K562 (cell line): ENCODE data around the gene ABLIM1. TPM values are rescaled to one million over a fixed set of nuclear protein-coding genes. Genes with fewer than 3 reads are reported as not detected.

Experiments
- ATAC-seq: fragments of 200-7000 bp; cut with Tn5 transposase; 3 replicates; pipeline ENCODE4 v1.9.1; 2020; ENCODE audit warnings: moderate library complexity
- BruUV-seq: library from RNA; stranded (reverse); fragments of 400-500 nt; replicated peaks from 2 replicates; lab custom pipeline; 2021; lab: Mats Ljungman, UMichigan
- CTCF ChIA-PET: fragments of 300-600 bp; formaldehyde crosslinking; extraction: SDS; loops from one replicate; lab custom pipeline; 2021; ENCODE audit warnings: low intra/inter-chr PET ratio; lab: Yijun Ruan, JAX
- POLR2A ChIA-PET: fragments of 300-600, 350-650 bp; sonication (Branson Sonifier 250); formaldehyde crosslinking; extraction: SDS; loops from one replicate; lab custom pipeline; 2021; ENCODE audit warnings: antibody characterized with exemption, inconsistent platforms; lab: Yijun Ruan, JAX
- DNase-seq, 4 experiments: peaks; one replicate each; pipeline versions ENCODE4 v3.0.0 to v3.0.0-alpha.2; 2011 to 2018; ENCODE audit warnings: low spot score in 3 of 4, mixed read lengths in 3 of 4; ENCODE audit errors: extremely low read depth in 1 of 4
- FAIRE-seq: peaks from 2 replicates; lab custom pipeline; 2011; peaks lifted over from hg19 to GRCh38; lab: Jason Lieb, UNC
- H2AFZ ChIP-seq: 2 replicates; pipeline ENCODE4 v1.6.0; 2011; ENCODE audit warnings: low read depth, low read length, control low read depth, inconsistent platforms
- H3K27ac ChIP-seq: fragments of 200-600 bp; 3 replicates; pipeline ENCODE4 v1.8.0; 2011; ENCODE audit warnings: low read depth, mild to moderate bottlenecking, control low read depth, inconsistent platforms, low read length, moderate library complexity, mixed read lengths; ENCODE audit errors: extremely low read depth
- H3K27me3 ChIP-seq, 2 experiments: fragments of 300-600 bp in 1 of 2; 2 replicates in 1 of 2; 3 replicates in 1 of 2; pipeline versions ENCODE4 v1.6.0 to v1.8.0; 2011; ENCODE audit warnings: inconsistent platforms in 2 of 2, low read length in 2 of 2, mild to moderate bottlenecking in 1 of 2, mixed read lengths in 1 of 2, moderate library complexity in 1 of 2; ENCODE audit not compliant: control insufficient read depth in 2 of 2, insufficient read depth in 2 of 2
- H3K36me3 ChIP-seq: fragments of 300-600 bp; 3 replicates; pipeline ENCODE4 v1.8.0; 2011; ENCODE audit warnings: mild to moderate bottlenecking, low read length, inconsistent platforms; ENCODE audit not compliant: control insufficient read depth, insufficient read depth
- H3K4me1 ChIP-seq, 2 experiments: fragments of 200-600 bp in 1 of 2; replicated peaks in 1 of 2; 2 replicates in 1 of 2; 3 replicates in 1 of 2; pipeline versions ENCODE4 v1.5.1 to v1.8.0; 2011; ENCODE audit warnings: inconsistent platforms in 2 of 2, low read length in 2 of 2, mild to moderate bottlenecking in 1 of 2, mixed read lengths in 1 of 2, moderate library complexity in 1 of 2; ENCODE audit not compliant: control insufficient read depth in 2 of 2, insufficient read depth in 2 of 2
- H3K4me2 ChIP-seq: 2 replicates; pipeline ENCODE4 v1.6.1; 2011; ENCODE audit warnings: low read length, control low read depth, inconsistent platforms, mixed read lengths; ENCODE audit not compliant: insufficient read depth
- H3K4me3 ChIP-seq: fragments of 200-600 bp; sonication (generic), shearing (Covaris generic); 2 replicates; pipeline ENCODE4 v1.5.1; 2016; ENCODE audit warnings: control low read depth, inconsistent platforms
- H3K79me2 ChIP-seq: fragments of 200-600 bp; 3 replicates; pipeline ENCODE4 v1.8.0; 2011; ENCODE audit warnings: low read length, inconsistent platforms; ENCODE audit not compliant: control insufficient read depth, insufficient read depth
- H3K9ac ChIP-seq, 2 experiments: 2 replicates each; pipeline versions ENCODE4 v1.6.0 to v1.6.1; 2011; ENCODE audit warnings: low read depth in 2 of 2, low read length in 2 of 2, control low read depth in 1 of 2, inconsistent platforms in 1 of 2, mild to moderate bottlenecking in 1 of 2, mixed read lengths in 1 of 2; ENCODE audit not compliant: insufficient read depth in 1 of 2
- H3K9me1 ChIP-seq: one replicate; pipeline ENCODE4 v1.6.0; 2011; ENCODE audit warnings: inconsistent platforms, mild to moderate bottlenecking, low read length, moderate library complexity; ENCODE audit not compliant: control insufficient read depth, insufficient read depth
- H3K9me3 ChIP-seq: replicated peaks from 2 replicates; pipeline ENCODE4 v1.5.1; 2011; ENCODE audit warnings: low read depth, low read length, inconsistent platforms; ENCODE audit not compliant: control insufficient read depth, insufficient read depth
- H4K20me1 ChIP-seq: replicated peaks from 2 replicates; pipeline ENCODE4 v1.6.1; 2011; ENCODE audit warnings: low read length, inconsistent platforms, mixed read lengths; ENCODE audit not compliant: control insufficient read depth, insufficient read depth
- ERF ChIP-seq: fragments of 450-650 bp; formaldehyde crosslinking; IDR thresholded peaks from 2 replicates; pipeline ENCODE4 v1.4.0; 2020; ENCODE audit warnings: mild to moderate bottlenecking, mixed read lengths
- GABPB2 ChIP-seq: fragments of 250-450 bp; sonication (Bioruptor Pico); conservative IDR thresholded peaks from 2 replicates; pipeline ENCODE4 v1.5.1; 2021; ENCODE audit warnings: mild to moderate bottlenecking
- GTF2E2 ChIP-seq: fragments of 200-800 bp; sonication (Bioruptor generic); IDR thresholded peaks from 2 replicates; pipeline ENCODE4 v1.6.1; 2016; ENCODE audit warnings: missing genetic modification characterization, missing compliant biosample characterization
- HOMEZ ChIP-seq: fragments of 250-450 bp; sonication (Bioruptor Pico); IDR thresholded peaks from 2 replicates; pipeline ENCODE4 v1.4.0; 2020; ENCODE audit warnings: mild to moderate bottlenecking, moderate library complexity
- JUNB ChIP-seq: fragments of 450-650 bp; formaldehyde crosslinking; conservative IDR thresholded peaks from 2 replicates; pipeline ENCODE4 v1.4.0; 2020; ENCODE audit warnings: mild to moderate bottlenecking
- LARP7 ChIP-seq: fragments of 450-650 bp; IDR thresholded peaks from 2 replicates; pipeline ENCODE4 v1.6.1; 2016
- RBBP5 ChIP-seq: fragments of 200-600 bp; sonication (generic); IDR thresholded peaks from 2 replicates; pipeline ENCODE4 v1.6.1; 2012; ENCODE audit warnings: borderline replicate concordance, mild to moderate bottlenecking, low read length, control low read depth, inconsistent platforms; ENCODE audit not compliant: insufficient read depth, poor library complexity, severe bottlenecking
- SREBF1 ChIP-seq: fragments of 150-350 bp; IDR thresholded peaks from 2 replicates; pipeline ENCODE4 v1.6.1; 2014; ENCODE audit warnings: antibody characterized with exemption, low read depth, low read length, borderline replicate concordance
- ZNF311 ChIP-seq: fragments of 250-450 bp; sonication (Bioruptor Pico); IDR thresholded peaks from 2 replicates; pipeline ENCODE4 v1.4.0; 2020; ENCODE audit warnings: mild to moderate bottlenecking, moderate library complexity
- ZNF830 ChIP-seq: fragments of 250-450 bp; sonication (Bioruptor Pico); IDR thresholded peaks from 2 replicates; pipeline ENCODE4 v1.5.0; 2021; ENCODE audit warnings: mild to moderate bottlenecking
- WGBS: fragments of 100-300 bp; shearing (Covaris generic); methylation state at CpG from one replicate; pipeline ENCODE4 v1.1.6; 2016; ENCODE audit warnings: low coverage, mixed read lengths; ENCODE audit not compliant: insufficient coverage; ENCODE audit errors: missing lambda C conversion rate; 5-methylcytosine and 5-hydroxymethylcytosine counted together
- in situ Hi-C: fragments of 300-500 bp; cut with MboI; formaldehyde crosslinking; loops from 4 replicates; pipeline ENCODE4 v1.15.0; 2018; ENCODE audit warnings: inconsistent platforms, mixed read lengths
- intact Hi-C: fragments of 100-400 bp; cut with micrococcal nuclease; formaldehyde crosslinking; loops from 2 replicates; pipeline ENCODE4 v1.14.2; 2022
- polyA plus RNA-seq, 8 experiments: library from polyadenylated mRNA; depleted of rRNA in 4 of 8; stranded (reverse) in 5 of 8; unstranded in 3 of 8; fragments of >200 nt; fragmentation: Nextera tagmentation in 2 of 8; fragmentation: Illumina TruSeq in 1 of 8; extraction: Ambion mirVana in 2 of 8; extraction: Trizol in 1 of 8; gene quantifications; 2 replicates each; pipeline versions ENCODE4 v1.2.1 to v1.2.3, GENCODE V29; 2011 to 2014; ENCODE audit warnings: inconsistent platforms in 1 of 8, missing spikeins in 1 of 8
- total RNA-seq, 7 experiments: library from RNA; depleted of rRNA in 6 of 7; stranded (reverse); fragments of >200 nt in 6 of 7; fragmentation: Illumina TruSeq in 2 of 7; extraction: Trizol in 2 of 7; gene quantifications; 2 replicates each; pipeline versions ENCODE4 v1.2.1 to v1.2.3, GENCODE V29; 2011 to 2021; ENCODE audit warnings: low replicate concordance in 1 of 7
- TF ChIP-seq, protein P1 (sequence below): fragments of 250-450 bp; sonication (Bioruptor Pico); IDR thresholded peaks from 2 replicates; pipeline ENCODE4 v1.8.0; 2021; ENCODE audit warnings: moderate library complexity, mild to moderate bottlenecking, inconsistent platforms
- TF ChIP-seq, protein P2 (sequence below): fragments of 450-650 bp; IDR thresholded peaks from 2 replicates; pipeline ENCODE4 v1.6.1; 2017; ENCODE audit warnings: antibody characterized with exemption
- TF ChIP-seq, protein P3 (sequence below): fragments of 450-650 bp; formaldehyde crosslinking; IDR thresholded peaks from 2 replicates; pipeline ENCODE4 v1.4.0; 2022; ENCODE audit warnings: mild to moderate bottlenecking, moderate library complexity

ABLIM1 gene
- total and polyA plus RNA-seq, 9 of the 15 experiments (the other 6 are each of a cell fraction or from before 2014, with no cell fraction given): 0.07 to 0.49 (median 0.14) TPM; not detected in 6

- BruUV-seq: no TSS peak
- Histone ChIP-seq H3K36me3 (no peaks in the 10 kb centered on the region), H4K20me1 (no peaks in the 10 kb centered on the region), H3K27me3 (no peaks in the 10 kb centered on the region), H3K9me1 (no peaks in the 10 kb centered on the region)
- ATAC-seq (no peak), DNase-seq (no peak), FAIRE-seq (no peak)
- in situ Hi-C loops: no loop called here
- CTCF ChIA-PET: no interaction called here
- POLR2A ChIA-PET: interaction anchor here (0.7 kb wide), 1 partner anchor 151 kb away, joined by 4 read pairs; no protein-coding TSS in a partner anchor
- 0% methylated on average over 2 of the region's 2 CpGs for WGBS
- TF ChIP-seq ZNF830: no peak
- TF ChIP-seq, all 486 proteins: peak for 0
- intact Hi-C loops: no loop called here
- H3K9ac ChIP-seq: no peak overlapping the region
- no peak overlapping the region for H2AFZ ChIP-seq
- H3K4me1 ChIP-seq: no peaks in the 10 kb centered on the region
- no peak overlapping the region for H3K27ac ChIP-seq
- no peaks in the 10 kb centered on the region for H3K9me3 ChIP-seq
- H3K4me3 ChIP-seq: no peak overlapping the region
- H3K79me2 ChIP-seq: no peaks in the 10 kb centered on the region
- H3K4me2 ChIP-seq: no peak overlapping the region
Observed at GRCh38 chr10:114686013-114686412, 27.9 kb upstream of the ABLIM1 start.

DNA sequence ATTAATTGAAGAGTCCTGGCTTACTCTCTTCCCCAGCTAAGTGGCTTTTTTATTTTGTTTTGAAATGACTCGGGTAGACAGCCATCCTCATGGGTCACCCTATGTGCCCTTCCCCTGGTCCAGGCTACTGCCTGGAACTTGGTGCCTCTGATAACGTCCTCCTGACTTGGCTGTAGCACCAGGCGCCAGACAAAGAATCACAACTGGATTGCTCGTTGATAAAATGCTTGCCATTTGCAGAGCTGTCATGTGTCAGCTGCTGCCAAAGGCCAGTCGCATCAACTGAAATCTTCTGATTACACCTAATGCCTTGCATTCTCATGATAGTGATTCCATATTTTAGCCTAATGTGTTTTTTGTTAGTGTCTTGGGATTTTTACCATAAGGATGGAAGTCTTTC, 27.4 kb upstream of the ABLIM1 start:
- intact Hi-C loops: no loop called here
- Histone ChIP-seq H3K79me2 (no peaks in the 10 kb centered on the region), H2AFZ (no peak overlapping the region), H3K9me1 (no peaks in the 10 kb centered on the region), H3K9me3 (no peaks in the 10 kb centered on the region), H3K4me1 (no peaks in the 10 kb centered on the region), H3K27ac (no peak overlapping the region), H3K36me3 (no peaks in the 10 kb centered on the region), H3K27me3 (no peaks in the 10 kb centered on the region), H3K4me3 (no peak overlapping the region), H3K9ac (no peak overlapping the region), H4K20me1 (no peaks in the 10 kb centered on the region), H3K4me2 (no peak overlapping the region)
- ATAC-seq (no peak), FAIRE-seq (no peak), DNase-seq (no peak)
- CTCF ChIA-PET: no interaction called here
- WGBS: 0% methylated on average over 5 of the region's 5 CpGs
- in situ Hi-C loops: no loop called here
- POLR2A ChIA-PET: no interaction called here
- BruUV-seq: no TSS peak
- TF ChIP-seq GABPB2 (CRISPR knock-in tag): no peak
- TF ChIP-seq, protein P1, sequence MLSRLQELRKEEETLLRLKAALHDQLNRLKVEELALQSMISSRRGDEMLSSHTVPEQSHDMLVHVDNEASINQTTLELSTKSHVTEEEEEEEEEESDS: no peak
- TF ChIP-seq ZNF311: no peak
- TF ChIP-seq, protein P2, sequence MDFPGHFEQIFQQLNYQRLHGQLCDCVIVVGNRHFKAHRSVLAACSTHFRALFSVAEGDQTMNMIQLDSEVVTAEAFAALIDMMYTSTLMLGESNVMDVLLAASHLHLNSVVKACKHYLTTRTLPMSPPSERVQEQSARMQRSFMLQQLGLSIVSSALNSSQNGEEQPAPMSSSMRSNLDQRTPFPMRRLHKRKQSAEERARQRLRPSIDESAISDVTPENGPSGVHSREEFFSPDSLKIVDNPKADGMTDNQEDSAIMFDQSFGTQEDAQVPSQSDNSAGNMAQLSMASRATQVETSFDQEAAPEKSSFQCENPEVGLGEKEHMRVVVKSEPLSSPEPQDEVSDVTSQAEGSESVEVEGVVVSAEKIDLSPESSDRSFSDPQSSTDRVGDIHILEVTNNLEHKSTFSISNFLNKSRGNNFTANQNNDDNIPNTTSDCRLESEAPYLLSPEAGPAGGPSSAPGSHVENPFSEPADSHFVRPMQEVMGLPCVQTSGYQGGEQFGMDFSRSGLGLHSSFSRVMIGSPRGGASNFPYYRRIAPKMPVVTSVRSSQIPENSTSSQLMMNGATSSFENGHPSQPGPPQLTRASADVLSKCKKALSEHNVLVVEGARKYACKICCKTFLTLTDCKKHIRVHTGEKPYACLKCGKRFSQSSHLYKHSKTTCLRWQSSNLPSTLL: no peak
- no peak for TF ChIP-seq ERF (CRISPR knock-in tag)
- TF ChIP-seq LARP7: no peak
- no peak for TF ChIP-seq JUNB (CRISPR knock-in tag)
- TF ChIP-seq, protein P3, sequence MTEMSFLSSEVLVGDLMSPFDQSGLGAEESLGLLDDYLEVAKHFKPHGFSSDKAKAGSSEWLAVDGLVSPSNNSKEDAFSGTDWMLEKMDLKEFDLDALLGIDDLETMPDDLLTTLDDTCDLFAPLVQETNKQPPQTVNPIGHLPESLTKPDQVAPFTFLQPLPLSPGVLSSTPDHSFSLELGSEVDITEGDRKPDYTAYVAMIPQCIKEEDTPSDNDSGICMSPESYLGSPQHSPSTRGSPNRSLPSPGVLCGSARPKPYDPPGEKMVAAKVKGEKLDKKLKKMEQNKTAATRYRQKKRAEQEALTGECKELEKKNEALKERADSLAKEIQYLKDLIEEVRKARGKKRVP: no peak
- no peak for TF ChIP-seq SREBF1
- no peak for TF ChIP-seq HOMEZ (CRISPR knock-in tag)
- no peak for TF ChIP-seq RBBP5
- no peak for TF ChIP-seq GTF2E2
